Osteocyte (in vitro differentiated cells): Measurements from ENCODE around the gene RPRD1A. TPM values are rescaled to one million over a fixed set of nuclear protein-coding genes. Genes with fewer than 3 reads are reported as not detected.

Experiments used
- DNase-seq: peaks from one replicate; pipeline ENCODE4 v3.0.0; 2021; ENCODE audit warnings: mixed read lengths; ENCODE audit not compliant: unreplicated experiment; ENCODE audit errors: extremely low spot score
- H3K27ac Mint-ChIP-seq: one replicate; pipeline ENCODE4 v1.8.0; 2021; ENCODE audit warnings: mild to moderate bottlenecking, mixed read lengths; ENCODE audit not compliant: unreplicated experiment
- H3K27me3 Mint-ChIP-seq: one replicate; pipeline ENCODE4 v1.8.0; 2021; ENCODE audit warnings: mixed read lengths; ENCODE audit not compliant: unreplicated experiment
- H3K36me3 Mint-ChIP-seq: one replicate; pipeline ENCODE4 v1.8.0; 2021; ENCODE audit warnings: mixed read lengths; ENCODE audit not compliant: unreplicated experiment
- H3K4me1 Mint-ChIP-seq: one replicate; pipeline ENCODE4 v1.8.0; 2021; ENCODE audit warnings: mixed read lengths; ENCODE audit not compliant: unreplicated experiment
- H3K4me3 Mint-ChIP-seq: one replicate; pipeline ENCODE4 v1.8.0; 2021; ENCODE audit warnings: mild to moderate bottlenecking, moderate library complexity, mixed read lengths; ENCODE audit not compliant: unreplicated experiment
- H3K9me3 Mint-ChIP-seq: one replicate; pipeline ENCODE4 v1.8.0; 2021; ENCODE audit warnings: mixed read lengths; ENCODE audit not compliant: unreplicated experiment
- CTCF ChIP-seq: fragments of 200-600 bp; sonication (generic); IDR thresholded peaks from 2 replicates; pipeline ENCODE4 v1.5.0; 2021; ENCODE audit warnings: antibody characterized with exemption, mild to moderate bottlenecking, moderate library complexity
- total RNA-seq: library from RNA; stranded (reverse); gene quantifications from 2 replicates; pipeline ENCODE4 v1.2.1, GENCODE V29; 2021

Gene RPRD1A
- total RNA-seq, 1 donor from 2014 or later = 41.9 TPM

GRCh38 chr18:36109737-36110136, 42.4 kb upstream of the RPRD1A start:
- Mint-ChIP-seq H3K9me3 (no peaks in the 10 kb centered on the region), H3K36me3 (peaks cover 43% of the 10 kb centered on the region), H3K27me3 (no peaks in the 10 kb centered on the region), H3K27ac (no peak overlapping the region), H3K4me1 (no peaks in the 10 kb centered on the region), H3K4me3 (no peak overlapping the region)
- no peak for TF ChIP-seq CTCF
- no peak for DNase-seq

- Mint-ChIP-seq H3K27ac (no peak overlapping the region), H3K9me3 (no peaks in the 10 kb centered on the region), H3K27me3 (no peaks in the 10 kb centered on the region), H3K36me3 (peaks cover 36% of the 10 kb centered on the region), H3K4me3 (no peak overlapping the region), H3K4me1 (no peaks in the 10 kb centered on the region)
- DNase-seq = no peak
- TF ChIP-seq CTCF = no peak
Observed at GRCh38 chr18:36108601-36109000, 41.2 kb upstream of the RPRD1A start.

- H3K4me1 Mint-ChIP-seq = no peaks in the 10 kb centered on the region
- no peak for TF ChIP-seq CTCF
- no peak overlapping the region for H3K4me3 Mint-ChIP-seq
- no peak overlapping the region for H3K27ac Mint-ChIP-seq
- DNase-seq = no peak
- H3K9me3 Mint-ChIP-seq = no peaks in the 10 kb centered on the region
- H3K27me3 Mint-ChIP-seq = no peaks in the 10 kb centered on the region
- peaks cover 36% of the 10 kb centered on the region for H3K36me3 Mint-ChIP-seq
Observed at GRCh38 chr18:36108196-36108595, 40.8 kb upstream of the RPRD1A start.

GRCh38 chr18:36107477-36107876, 40.1 kb upstream of the RPRD1A start:
- Mint-ChIP-seq H3K4me3 (no peak overlapping the region), H3K27me3 (no peaks in the 10 kb centered on the region), H3K36me3 (peaks cover 36% of the 10 kb centered on the region), H3K27ac (no peak overlapping the region), H3K4me1 (no peaks in the 10 kb centered on the region), H3K9me3 (no peaks in the 10 kb centered on the region)
- no peak for DNase-seq
- no peak for TF ChIP-seq CTCF

- peaks cover 5% of the 10 kb centered on the region for H3K27me3 Mint-ChIP-seq
- peaks cover 20% of the 10 kb centered on the region for H3K36me3 Mint-ChIP-seq
- no peaks in the 10 kb centered on the region for H3K9me3 Mint-ChIP-seq
- no peak for TF ChIP-seq CTCF
- no peaks in the 10 kb centered on the region for H3K4me1 Mint-ChIP-seq
- no peak overlapping the region for H3K4me3 Mint-ChIP-seq
- no peak overlapping the region for H3K27ac Mint-ChIP-seq
- DNase-seq = no peak
Observed at GRCh38 chr18:36104749-36105148, 37.4 kb upstream of the RPRD1A start.
